Liver (tissue), 3 donors: ENCODE measurements around the gene SMCO3.

Experiments used
- ATF3 ChIP-seq: IDR thresholded peaks from 2 replicates; pipeline ENCODE4 v1.6.1; 2016; ENCODE audit warnings: antibody characterized with exemption
- CTCF ChIP-seq: fragments of 150-350 bp; IDR thresholded peaks from 2 replicates; pipeline ENCODE4 v1.5.1; 2017; ENCODE audit warnings: improper control_type of control experiment, low read depth, low read length; ENCODE audit not compliant: missing input control
- FOXA1 ChIP-seq: IDR thresholded peaks from 2 replicates; pipeline ENCODE4 v1.6.1; 2016; ENCODE audit warnings: antibody characterized with exemption
- GABPA ChIP-seq, 2 donors: IDR thresholded peaks in 1 of 2; conservative IDR thresholded peaks in 1 of 2; 2 replicates each; pipeline ENCODE4 v1.6.1; 2016; ENCODE audit warnings: antibody characterized with exemption in 2 of 2, mild to moderate bottlenecking in 1 of 2, moderate library complexity in 1 of 2
- JUND ChIP-seq, 2 donors: IDR thresholded peaks; 2 replicates each; pipeline ENCODE4 v1.6.1; 2016; ENCODE audit warnings: antibody characterized with exemption in 2 of 2
- MAX ChIP-seq: IDR thresholded peaks from 2 replicates; pipeline ENCODE4 v1.6.1; 2016; ENCODE audit warnings: antibody characterized with exemption
- RAD21 ChIP-seq, 2 donors: IDR thresholded peaks; 2 replicates each; pipeline ENCODE4 v1.6.1; 2016; ENCODE audit warnings: antibody characterized with exemption in 2 of 2, mild to moderate bottlenecking in 2 of 2
- TAF1 ChIP-seq: conservative IDR thresholded peaks from 2 replicates; pipeline ENCODE4 v1.6.1; 2016; ENCODE audit warnings: antibody characterized with exemption, mild to moderate bottlenecking
- YY1 ChIP-seq: IDR thresholded peaks from 2 replicates; pipeline ENCODE4 v1.6.1; 2016; ENCODE audit warnings: antibody characterized with exemption, mild to moderate bottlenecking
- TF ChIP-seq, protein P1 (sequence below): IDR thresholded peaks from 2 replicates; pipeline ENCODE4 v1.6.1; 2016; ENCODE audit warnings: antibody characterized with exemption, mild to moderate bottlenecking
- TF ChIP-seq, protein P2 (sequence below): IDR thresholded peaks from 2 replicates; pipeline ENCODE4 v1.6.1; 2016; ENCODE audit warnings: antibody characterized with exemption
- donor health status: healthy.
- donor health status: healthy.

GRCh38 chr12:14777271-14777670 is 36.7 kb downstream of the SMCO3 start:
- TF ChIP-seq TAF1, result no peak
- no peak for TF ChIP-seq CTCF
- no peak for TF ChIP-seq YY1
- no peak for TF ChIP-seq JUND (IDR thresholded peaks at IDR 0.05)
- TF ChIP-seq, protein P1, sequence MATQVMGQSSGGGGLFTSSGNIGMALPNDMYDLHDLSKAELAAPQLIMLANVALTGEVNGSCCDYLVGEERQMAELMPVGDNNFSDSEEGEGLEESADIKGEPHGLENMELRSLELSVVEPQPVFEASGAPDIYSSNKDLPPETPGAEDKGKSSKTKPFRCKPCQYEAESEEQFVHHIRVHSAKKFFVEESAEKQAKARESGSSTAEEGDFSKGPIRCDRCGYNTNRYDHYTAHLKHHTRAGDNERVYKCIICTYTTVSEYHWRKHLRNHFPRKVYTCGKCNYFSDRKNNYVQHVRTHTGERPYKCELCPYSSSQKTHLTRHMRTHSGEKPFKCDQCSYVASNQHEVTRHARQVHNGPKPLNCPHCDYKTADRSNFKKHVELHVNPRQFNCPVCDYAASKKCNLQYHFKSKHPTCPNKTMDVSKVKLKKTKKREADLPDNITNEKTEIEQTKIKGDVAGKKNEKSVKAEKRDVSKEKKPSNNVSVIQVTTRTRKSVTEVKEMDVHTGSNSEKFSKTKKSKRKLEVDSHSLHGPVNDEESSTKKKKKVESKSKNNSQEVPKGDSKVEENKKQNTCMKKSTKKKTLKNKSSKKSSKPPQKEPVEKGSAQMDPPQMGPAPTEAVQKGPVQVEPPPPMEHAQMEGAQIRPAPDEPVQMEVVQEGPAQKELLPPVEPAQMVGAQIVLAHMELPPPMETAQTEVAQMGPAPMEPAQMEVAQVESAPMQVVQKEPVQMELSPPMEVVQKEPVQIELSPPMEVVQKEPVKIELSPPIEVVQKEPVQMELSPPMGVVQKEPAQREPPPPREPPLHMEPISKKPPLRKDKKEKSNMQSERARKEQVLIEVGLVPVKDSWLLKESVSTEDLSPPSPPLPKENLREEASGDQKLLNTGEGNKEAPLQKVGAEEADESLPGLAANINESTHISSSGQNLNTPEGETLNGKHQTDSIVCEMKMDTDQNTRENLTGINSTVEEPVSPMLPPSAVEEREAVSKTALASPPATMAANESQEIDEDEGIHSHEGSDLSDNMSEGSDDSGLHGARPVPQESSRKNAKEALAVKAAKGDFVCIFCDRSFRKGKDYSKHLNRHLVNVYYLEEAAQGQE, result no peak
- no peak for TF ChIP-seq GABPA (IDR thresholded peaks at IDR 0.05 in 1 of 2, conservative IDR thresholded peaks at IDR 0.05 in 1 of 2)
- TF ChIP-seq RAD21 (IDR thresholded peaks at IDR 0.05), result no peak
- TF ChIP-seq, protein P2, sequence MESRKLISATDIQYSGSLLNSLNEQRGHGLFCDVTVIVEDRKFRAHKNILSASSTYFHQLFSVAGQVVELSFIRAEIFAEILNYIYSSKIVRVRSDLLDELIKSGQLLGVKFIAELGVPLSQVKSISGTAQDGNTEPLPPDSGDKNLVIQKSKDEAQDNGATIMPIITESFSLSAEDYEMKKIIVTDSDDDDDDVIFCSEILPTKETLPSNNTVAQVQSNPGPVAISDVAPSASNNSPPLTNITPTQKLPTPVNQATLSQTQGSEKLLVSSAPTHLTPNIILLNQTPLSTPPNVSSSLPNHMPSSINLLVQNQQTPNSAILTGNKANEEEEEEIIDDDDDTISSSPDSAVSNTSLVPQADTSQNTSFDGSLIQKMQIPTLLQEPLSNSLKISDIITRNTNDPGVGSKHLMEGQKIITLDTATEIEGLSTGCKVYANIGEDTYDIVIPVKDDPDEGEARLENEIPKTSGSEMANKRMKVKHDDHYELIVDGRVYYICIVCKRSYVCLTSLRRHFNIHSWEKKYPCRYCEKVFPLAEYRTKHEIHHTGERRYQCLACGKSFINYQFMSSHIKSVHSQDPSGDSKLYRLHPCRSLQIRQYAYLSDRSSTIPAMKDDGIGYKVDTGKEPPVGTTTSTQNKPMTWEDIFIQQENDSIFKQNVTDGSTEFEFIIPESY, result no peak
- TF ChIP-seq MAX, result no peak
- TF ChIP-seq ATF3, result no peak
- TF ChIP-seq FOXA1, result no peak
